HG03066 (cell line): Measurements from ENCODE around the gene HSPB7.
"Not testable (repeated sequence)": the region's sequence is repeated elsewhere in the genome, so short reads cannot be mapped to it uniquely, and the experiment has no call there.

Experiments used
- ATAC-seq: cut with Tn5 transposase; IDR thresholded peaks from one replicate; pipeline ENCODE4 v1.9.1; 2021; ENCODE audit warnings: low read depth; ENCODE audit not compliant: unreplicated experiment

The HSPB7 gene

GRCh38 chr1:16017461-16018303, at the start of gene HSPB7:
Gene HSPB7, minus strand, starts transcription at chr1:16018043. Its CDS starts 80 bp downstream, at chr1:16017963.
- ATAC-seq: no peak

GRCh38 chr1:16067127-16067768, 49.4 kb upstream of the HSPB7 start:
- no peak for ATAC-seq

GRCh38 chr1:16066245-16066644, 48.4 kb upstream of the HSPB7 start:
- ATAC-seq: no peak

- ATAC-seq: no peak
Measured at GRCh38 chr1:16065269-16065576, 47.4 kb upstream of the HSPB7 start.

- no peak for ATAC-seq
Measured at GRCh38 chr1:16064536-16065268, 46.9 kb upstream of the HSPB7 start.

DNA sequence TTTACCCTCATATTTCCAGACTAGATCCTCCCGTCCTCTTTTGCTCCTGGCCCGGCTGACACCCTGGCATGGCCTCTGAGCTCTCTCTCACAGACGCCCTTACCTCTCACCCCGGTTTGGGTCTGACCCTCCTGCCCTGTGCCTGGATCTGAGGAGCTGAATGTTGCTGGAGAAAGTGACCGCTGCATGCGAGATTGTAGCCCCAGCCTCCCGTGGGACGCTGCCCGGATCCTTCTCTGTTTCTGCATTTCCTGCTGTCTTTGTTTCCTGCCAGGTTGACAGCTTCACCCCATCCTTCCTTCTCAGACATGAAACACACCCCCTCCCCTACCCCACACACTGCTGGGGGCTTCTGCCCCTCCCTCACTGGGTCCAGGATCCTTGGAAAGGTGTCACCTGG, 46.1 kb upstream of the HSPB7 start:
- no peak for ATAC-seq

DNA sequence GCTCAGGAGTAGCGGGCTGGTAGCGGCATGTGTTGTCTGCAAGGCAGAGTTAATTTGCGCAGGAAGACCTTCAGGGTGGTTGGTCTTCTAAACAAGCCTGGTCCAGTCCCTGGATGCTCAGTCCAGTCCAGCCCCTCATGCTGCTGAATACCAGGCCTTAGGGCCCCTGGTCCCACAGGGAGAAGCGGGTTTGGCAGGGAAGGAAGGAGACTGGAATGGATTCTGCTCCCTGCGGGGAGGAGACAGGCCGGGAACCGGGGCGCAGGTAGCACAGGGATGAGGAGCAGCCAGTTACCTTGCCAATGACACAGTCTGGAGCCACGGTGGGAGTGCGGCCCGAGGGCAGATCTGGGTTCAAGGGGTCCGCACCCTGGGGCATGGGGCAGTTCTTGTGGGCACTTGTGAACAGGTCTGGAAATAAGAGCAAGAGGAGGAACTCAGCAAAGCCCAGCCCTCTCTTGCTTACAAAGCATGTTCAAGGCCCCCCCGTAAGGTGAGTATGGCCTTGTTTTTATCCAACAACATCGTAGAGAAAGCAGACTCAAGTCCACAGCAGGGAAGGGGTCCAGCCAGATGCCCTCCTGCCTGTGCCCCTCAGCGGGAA, 45.5 kb upstream of the HSPB7 start:
- no peak for ATAC-seq

- not testable (repeated sequence) for ATAC-seq
Measured at GRCh38 chr1:16062687-16063075, 44.8 kb upstream of the HSPB7 start.

DNA sequence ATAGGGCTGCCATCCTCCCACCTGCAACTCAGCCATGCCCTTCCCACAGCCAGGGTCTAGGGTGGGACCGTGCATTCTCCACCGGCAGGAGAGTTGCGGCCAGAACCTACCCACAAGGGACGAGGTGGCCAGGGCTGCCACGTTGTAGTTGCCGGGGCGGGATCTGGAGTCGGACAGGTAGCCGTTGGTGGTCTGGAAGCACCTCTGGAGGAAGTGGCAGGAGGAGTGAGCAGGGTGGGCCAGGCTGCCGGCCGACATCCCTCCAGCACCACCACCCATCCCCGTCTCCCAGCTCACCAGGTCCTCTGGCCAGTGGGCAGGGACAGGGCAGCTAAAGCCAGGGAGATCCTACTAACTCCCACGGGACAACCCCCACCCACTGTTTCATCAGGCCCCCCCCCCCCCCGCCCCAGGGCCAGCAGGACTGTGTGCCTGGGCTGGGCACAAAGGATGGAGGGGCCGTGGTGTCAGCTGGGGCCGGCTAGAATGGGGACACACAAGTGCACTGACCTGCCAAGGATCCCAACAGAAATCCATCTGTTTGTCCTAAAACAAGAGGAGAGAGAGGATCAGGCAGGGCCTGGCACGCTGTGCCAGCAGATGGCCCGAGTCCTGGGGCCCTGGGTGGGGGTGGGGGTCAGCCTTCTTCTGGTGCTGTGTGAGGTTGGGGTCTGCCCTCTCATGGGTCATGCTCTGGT, 44.3 kb upstream of the HSPB7 start:
- ATAC-seq: not testable (repeated sequence)

DNA sequence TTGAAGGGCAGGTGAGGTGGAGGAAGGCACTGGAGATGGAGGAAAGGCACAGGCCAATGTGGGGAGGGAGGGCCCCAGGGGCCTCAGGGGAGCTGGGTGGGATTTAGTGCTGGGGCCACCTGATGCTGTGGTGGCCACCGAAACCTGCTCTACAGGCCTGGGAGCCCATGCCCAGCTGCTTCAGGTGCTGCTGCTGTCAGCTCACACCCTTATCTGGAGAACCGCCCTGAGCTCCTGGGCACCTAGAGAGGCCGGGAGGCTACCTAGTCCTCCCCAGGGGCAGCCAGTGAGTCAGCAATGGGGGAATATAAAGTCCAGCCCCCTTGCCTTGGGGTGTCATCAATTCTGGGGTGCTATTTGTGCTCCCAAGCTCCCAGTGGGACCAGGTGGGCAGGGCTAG, 43.4 kb upstream of the HSPB7 start:
- ATAC-seq: no peak

GRCh38 chr1:16058394-16059120, 40.7 kb upstream of the HSPB7 start:
- not testable (repeated sequence) for ATAC-seq

DNA sequence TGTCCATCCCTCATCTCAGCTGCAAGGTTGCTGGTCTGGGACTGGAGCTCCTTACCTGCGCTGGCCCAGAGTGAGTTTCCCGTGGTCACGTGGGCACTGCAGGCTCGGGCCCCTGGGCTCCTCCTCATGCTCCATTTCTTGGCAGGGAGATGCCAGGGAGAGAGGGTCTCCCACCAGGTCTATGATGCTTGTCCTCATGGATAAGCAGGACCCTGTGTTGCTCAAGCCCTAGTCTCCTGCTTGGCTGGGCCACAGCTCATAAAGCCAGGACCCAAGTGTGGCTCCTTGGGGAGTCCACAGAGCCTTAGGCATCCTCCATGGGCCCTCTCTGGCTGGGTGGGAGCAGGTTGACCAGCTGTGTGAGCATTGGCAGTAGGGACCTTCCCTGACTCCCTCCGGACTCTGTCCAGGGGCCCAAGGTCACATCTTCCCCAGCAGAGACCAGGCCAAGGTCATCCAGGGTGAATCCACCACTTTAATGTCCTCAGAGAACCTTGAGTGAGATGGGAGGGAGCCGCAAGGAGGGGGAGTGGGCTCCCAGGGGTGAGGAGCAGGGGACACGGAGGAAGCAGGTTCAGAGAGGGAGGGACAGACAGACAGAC, 39.6 kb upstream of the HSPB7 start:
- ATAC-seq: not testable (repeated sequence)

DNA sequence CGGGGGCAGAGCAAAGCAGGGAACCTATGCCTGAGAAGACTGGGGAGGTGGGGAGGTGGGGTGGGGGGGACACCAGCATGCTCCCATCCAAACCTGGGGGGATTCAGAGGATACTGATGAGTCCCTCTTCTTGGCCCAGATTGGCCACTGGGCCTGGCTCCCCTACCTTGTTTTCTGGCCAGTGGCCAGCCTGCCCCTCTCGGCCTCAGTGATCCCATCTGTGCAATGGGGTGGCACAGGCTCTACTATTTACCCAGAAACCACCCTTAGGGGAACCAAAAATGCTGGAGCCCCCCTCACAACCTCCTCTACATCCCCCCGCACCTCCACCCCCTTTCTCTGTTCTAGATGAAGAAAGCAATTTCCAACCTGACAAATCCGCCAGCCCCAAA, 38.7 kb upstream of the HSPB7 start:
- ATAC-seq: not testable (repeated sequence)

DNA sequence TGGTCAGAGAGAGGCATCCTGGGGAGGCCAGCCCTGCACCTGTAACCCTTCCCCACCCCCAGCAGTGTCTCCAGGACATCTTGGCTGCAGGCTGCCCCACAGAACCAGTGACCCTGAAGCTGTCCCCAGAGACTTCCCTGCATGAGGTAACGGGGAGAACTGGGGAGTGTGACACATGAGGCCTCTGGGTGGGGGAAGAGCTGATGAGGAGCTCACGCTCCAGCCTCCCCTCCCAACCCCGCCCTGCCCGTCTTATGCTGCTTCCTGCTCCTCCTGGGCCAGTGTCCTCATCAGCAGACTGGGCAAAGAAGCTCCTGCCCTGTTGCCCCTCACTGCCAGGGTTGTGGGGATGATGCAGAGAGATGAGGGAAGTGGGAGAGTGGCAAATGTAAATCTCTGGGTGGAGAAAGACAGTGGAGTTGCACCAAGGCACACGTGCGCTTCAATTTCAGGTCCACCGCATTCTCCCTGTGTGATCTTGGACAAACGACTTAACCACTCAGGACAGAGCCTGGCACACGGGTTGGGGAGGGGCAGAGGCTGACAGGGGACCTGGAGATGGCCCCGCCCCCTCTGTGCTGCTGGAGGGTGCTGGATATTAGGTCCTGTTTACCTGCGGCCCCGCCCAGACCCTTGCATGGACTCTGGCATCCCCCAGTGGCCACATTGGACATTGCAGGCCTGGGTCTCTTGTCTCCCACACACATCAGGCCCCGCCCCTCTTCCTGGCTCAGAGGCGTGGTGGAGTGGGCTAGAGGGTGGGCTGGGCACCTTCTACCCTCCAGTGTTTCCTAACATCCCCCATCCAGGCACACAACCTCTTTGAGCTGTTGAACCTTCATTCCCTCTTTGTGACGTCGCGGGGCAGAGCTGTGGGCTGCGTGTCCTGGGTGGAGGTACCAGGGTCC, 38.0 kb upstream of the HSPB7 start:
- ATAC-seq: no peak

- ATAC-seq: no peak
Measured at GRCh38 chr1:16054598-16055540, 37.0 kb upstream of the HSPB7 start.

DNA sequence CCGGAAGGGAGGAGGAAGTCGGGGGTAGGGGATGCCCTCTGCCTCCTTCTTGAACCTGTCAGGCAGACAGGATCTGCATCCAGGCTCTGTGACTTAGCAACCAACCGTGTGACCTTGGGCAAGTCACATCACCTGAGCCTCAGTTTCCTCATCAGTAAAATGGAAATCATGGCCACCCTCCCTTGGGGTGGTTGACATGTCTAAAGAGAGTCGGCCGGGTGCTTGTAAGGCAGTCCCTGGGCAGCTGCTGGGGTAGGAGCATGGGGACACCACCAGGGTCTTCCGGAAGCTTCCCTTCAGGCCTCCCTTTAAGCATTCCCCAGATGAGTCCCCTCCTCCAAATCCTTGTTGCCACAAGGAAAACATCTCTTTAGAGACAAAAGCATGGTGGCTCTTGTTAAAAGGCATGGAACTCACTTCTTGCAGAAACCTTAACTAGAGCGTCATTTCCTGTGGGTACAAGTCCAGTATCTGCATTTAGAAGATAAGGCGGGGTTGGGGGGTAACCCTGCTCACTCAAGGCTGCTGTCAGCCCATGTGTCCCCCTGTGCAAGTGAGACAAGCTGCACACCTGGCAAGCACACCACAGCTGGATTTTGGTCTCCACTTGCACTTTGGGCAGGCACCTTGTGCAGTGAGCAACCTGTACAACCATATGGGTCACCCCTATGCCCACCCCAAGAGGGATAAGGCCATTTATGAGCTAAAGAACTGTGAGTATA, 36.1 kb upstream of the HSPB7 start:
- no peak for ATAC-seq

DNA sequence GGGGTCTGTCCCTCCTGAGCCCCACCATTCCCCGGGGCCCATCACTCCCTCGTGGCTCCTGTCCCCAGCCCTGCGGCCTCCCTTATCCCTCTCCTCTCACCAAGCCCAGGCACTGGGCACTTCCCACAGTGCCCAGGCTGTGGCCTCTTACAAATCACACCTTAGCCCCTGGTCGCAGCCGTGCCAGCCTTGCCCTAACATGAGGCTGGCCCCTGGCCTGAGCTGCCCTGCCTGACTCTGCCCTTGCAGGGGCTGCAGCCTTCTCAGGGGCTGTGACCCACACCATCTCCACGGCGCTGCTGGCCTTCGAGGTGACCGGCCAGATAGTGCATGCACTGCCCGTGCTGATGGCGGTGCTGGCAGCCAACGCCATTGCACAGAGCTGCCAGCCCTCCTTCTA, 34.1 kb upstream of the HSPB7 start:
- ATAC-seq: not testable (repeated sequence)
